Epithelial cell of proximal tubule (primary cell): ENCODE data around the gene IFIT1B. TPM values are rescaled to one million over a fixed set of nuclear protein-coding genes. Genes with fewer than 3 reads are reported as not detected.

Experiments used
- DNase-seq: peaks from one replicate; pipeline ENCODE4 v3.0.0-alpha.2; 2011; ENCODE audit warnings: low read depth
- H3K4me3 ChIP-seq: 2 replicates; pipeline ENCODE4 v1.5.1; 2011; ENCODE audit warnings: low read depth, mild to moderate bottlenecking, low read length
- CTCF ChIP-seq: conservative IDR thresholded peaks from 2 replicates; pipeline ENCODE4 v1.5.1; 2012; ENCODE audit warnings: low read depth, mild to moderate bottlenecking, low read length
- total RNA-seq: library from RNA; depleted of rRNA; stranded (reverse); fragments of >200 nt; gene quantifications from 2 replicates; pipeline ENCODE4 v1.2.3, GENCODE V29; 2015

The IFIT1B gene
- total RNA-seq, 1 donor from 2014 or later, result not detected

DNA sequence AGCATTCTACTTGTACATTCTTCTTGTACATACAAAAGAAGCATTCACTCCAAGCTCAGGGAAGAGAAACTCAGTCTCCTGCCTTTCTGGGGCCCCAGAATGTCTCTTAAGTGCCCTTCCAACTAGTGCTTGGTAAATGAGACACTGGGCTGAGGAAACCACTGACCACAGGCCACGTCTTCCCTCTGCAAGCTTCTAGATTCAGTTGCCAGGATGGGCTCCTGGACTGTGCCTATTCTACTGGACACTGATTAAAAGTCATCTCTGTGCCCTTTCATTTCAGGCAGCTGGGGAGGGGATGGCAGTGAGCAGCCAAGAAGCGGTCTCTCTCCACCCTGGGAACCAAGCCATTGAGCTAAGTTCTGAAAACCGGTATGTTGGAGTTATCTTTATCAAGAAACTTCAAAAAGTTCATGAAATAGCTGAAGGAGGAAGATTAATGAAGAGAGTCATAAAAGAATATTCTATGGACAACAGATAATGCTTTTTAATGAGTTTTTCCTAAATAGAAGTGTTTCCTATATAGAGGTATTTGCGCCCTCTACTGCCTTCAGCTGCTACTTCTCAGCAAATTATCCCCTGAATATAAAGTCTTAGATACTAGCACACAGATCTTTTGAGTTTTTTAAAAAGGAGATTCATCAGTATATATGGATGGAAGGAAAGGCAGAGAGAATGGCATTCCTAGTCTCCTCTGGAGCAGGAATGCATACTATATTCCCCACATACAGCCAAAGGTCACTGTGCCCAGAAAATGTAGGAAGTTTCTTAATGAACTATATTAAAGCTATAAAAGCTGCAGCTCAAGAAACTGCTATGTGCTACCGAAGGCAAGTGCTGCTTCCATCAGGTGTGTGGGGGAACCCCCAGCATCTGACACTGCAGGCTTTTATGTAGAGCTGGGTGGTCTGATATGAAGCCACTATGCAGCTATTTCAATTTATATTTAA, 8.4 kb upstream of the IFIT1B start:
- no peak overlapping the region for H3K4me3 ChIP-seq
- peak; percentile 66 for TF ChIP-seq CTCF
- no peak for DNase-seq

DNA sequence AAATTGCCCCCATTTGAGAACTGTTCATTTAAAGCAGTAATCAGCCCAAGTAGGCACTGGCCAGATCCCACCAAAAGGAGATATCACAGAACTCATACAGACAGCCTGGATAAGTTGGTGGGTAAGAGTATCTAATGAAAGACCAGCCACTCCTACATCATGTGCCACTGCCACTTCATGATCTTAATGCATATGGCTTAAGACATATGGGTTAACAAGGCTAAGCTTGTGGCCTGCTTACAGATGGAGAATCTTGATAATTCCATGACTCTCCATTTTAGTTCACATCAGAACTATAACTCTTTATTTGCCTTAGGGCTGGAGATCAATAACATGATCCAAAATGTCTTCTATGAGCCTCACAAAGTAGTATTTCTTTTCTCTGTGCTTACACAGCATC, 6.8 kb upstream of the IFIT1B start:
- DNase-seq, result no peak
- no peak for TF ChIP-seq CTCF
- H3K4me3 ChIP-seq, result no peak overlapping the region

- H3K4me3 ChIP-seq, result no peak overlapping the region
- DNase-seq, result no peak
- TF ChIP-seq CTCF, result no peak
Observed at GRCh38 chr10:89371987-89372386, 5.9 kb upstream of the IFIT1B start.

DNA sequence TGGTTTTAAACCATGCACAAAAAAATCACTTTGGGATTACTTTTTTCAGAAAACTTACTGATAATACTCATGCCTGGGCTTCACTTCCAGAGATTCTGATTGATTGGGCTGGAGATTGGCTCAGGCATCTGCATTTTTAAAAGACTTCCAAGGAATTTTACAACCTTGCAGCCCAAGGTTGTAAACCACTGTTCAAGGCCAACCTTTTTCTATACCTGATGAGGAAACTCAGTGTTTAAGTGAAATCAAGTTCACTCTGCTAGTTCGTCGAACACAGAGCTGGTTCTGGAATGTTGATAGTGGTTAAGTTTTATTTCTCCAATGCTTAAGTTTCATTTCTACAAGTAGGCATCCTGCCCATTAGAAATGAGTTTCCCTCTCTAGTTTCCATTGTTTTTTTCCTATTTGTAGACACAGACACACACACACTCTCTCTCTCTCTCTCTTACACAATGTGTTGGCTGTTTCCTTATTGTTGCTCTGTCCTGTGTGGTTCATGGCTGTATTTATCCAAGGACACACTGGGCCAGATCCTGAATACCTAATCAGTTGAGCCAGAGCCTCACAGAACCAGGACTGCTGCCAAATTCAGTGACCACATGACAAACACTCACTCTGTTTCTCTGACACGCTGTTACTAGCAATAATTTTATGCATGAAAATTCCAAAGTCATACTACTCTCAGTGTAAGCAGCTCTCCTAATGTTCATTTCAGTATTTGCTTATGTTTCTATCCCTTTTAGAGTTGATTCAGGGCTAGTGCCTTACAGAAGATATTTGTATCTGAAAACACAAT, 3.7 kb upstream of the IFIT1B start:
- no peak for TF ChIP-seq CTCF
- H3K4me3 ChIP-seq, result no peak overlapping the region
- DNase-seq, result peak; percentile 96

DNA sequence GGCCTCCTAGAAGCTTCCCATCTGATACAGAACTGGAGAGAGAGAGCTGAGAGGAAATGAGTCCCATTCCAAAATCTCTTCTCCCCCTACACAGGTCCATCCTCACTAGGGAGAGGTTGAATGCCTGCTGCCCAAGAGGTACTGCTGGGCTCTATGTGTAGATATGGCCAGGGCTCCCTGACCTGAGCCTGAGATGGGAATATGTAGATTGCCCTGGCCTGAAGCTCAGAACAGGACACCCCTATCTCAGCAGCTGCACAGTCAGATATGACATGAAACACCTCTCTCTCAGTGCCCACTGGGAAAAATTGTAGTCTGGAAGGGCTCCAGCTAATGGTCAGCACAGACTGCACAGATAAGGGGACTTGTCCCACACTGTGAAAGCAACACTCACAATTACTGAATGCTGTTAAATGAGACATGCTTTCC, 3.1 kb upstream of the IFIT1B start:
- no peak for TF ChIP-seq CTCF
- H3K4me3 ChIP-seq, result no peak overlapping the region
- no peak for DNase-seq

- H3K4me3 ChIP-seq, result no peak overlapping the region
Observed at GRCh38 chr10:89379103-89379502, 1.2 kb downstream of the IFIT1B start.

More at GRCh38 chr10:89379103-89379502, 1.2 kb downstream of the IFIT1B start:
- no peak for DNase-seq
- no peak for TF ChIP-seq CTCF
